HEK293 (cell line): ENCODE data around the gene OPCML.

Source experiments
- CTCF ChIA-PET: fragments of 350-600 bp; formaldehyde crosslinking; extraction: SDS; loops from one replicate; lab custom pipeline; 2021; ENCODE audit warnings: antibody characterized with exemption; lab: Yijun Ruan, JAX
- POLR2A ChIA-PET: fragments of 300-600 bp; formaldehyde crosslinking; extraction: SDS; loops from one replicate; lab custom pipeline; 2020; ENCODE audit warnings: antibody characterized with exemption, inconsistent platforms; lab: Yijun Ruan, JAX
- H3K27ac ChIP-seq: fragments of 200-500 bp; sonication (Bioruptor generic); 2 replicates; pipeline ENCODE4 v1.5.1; 2014; ENCODE audit warnings: low read depth, low read length, control low read depth, inconsistent platforms; ENCODE audit errors: extremely low read depth
- H3K36me3 ChIP-seq, 2 experiments: fragments of 200-500 bp in 1 of 2; sonication (Bioruptor generic) in 1 of 2; 1 replicate in 1 of 2; 2 replicates in 1 of 2; pipeline ENCODE4 v1.5.1; 2014 to 2017; ENCODE audit warnings: inconsistent platforms in 2 of 2, low read length in 2 of 2; ENCODE audit not compliant: control insufficient read depth in 2 of 2, insufficient read depth in 1 of 2
- H3K4me1 ChIP-seq: fragments of 200-500 bp; sonication (Bioruptor generic); 2 replicates; pipeline ENCODE4 v1.5.1; 2014; ENCODE audit warnings: mild to moderate bottlenecking, low read length, inconsistent platforms; ENCODE audit not compliant: control insufficient read depth, insufficient read depth
- H3K4me3 ChIP-seq: 2 replicates; pipeline ENCODE4 v1.5.1; 2011; ENCODE audit warnings: low read depth, mild to moderate bottlenecking, control low read depth, low read length, moderate library complexity
- H3K9me3 ChIP-seq: fragments of 200-500 bp; sonication (Bioruptor generic); 2 replicates; pipeline ENCODE4 v1.5.1; 2014; ENCODE audit warnings: low read depth, low read length, inconsistent platforms; ENCODE audit not compliant: control insufficient read depth, insufficient read depth
- KLF9 ChIP-seq: fragments of 450-650 bp; formaldehyde crosslinking; IDR thresholded peaks from 2 replicates; pipeline ENCODE4 v1.5.1; 2016; ENCODE audit warnings: missing biosample characterization, missing genetic modification characterization, low read depth
- PRDM1 ChIP-seq: fragments of 450-650 bp; formaldehyde crosslinking; IDR thresholded peaks from 2 replicates; pipeline ENCODE4; 2016; ENCODE audit warnings: missing biosample characterization, missing genetic modification characterization
- SALL2 ChIP-seq: fragments of 450-650 bp; formaldehyde crosslinking; IDR thresholded peaks from 2 replicates; pipeline ENCODE4 v1.5.0; 2017; ENCODE audit warnings: missing biosample characterization, mild to moderate bottlenecking, missing genetic modification characterization, borderline replicate concordance
- SCRT1 ChIP-seq: fragments of 450-650 bp; formaldehyde crosslinking; IDR thresholded peaks from 2 replicates; pipeline ENCODE4 v1.5.1; 2016; ENCODE audit warnings: missing biosample characterization, missing genetic modification characterization, borderline replicate concordance
- SP2 ChIP-seq: fragments of 450-650 bp; formaldehyde crosslinking; IDR thresholded peaks from 2 replicates; pipeline ENCODE4 v1.5.1; 2016; ENCODE audit warnings: missing biosample characterization, missing genetic modification characterization
- SP3 ChIP-seq: fragments of 450-650 bp; formaldehyde crosslinking; IDR thresholded peaks from 2 replicates; pipeline ENCODE4 v1.5.1; 2016; ENCODE audit warnings: missing biosample characterization, missing genetic modification characterization
- ZBTB8A ChIP-seq: fragments of 450-650 bp; formaldehyde crosslinking; IDR thresholded peaks from 2 replicates; pipeline ENCODE4 v1.5.1; 2016; ENCODE audit warnings: missing biosample characterization, missing genetic modification characterization
- ZNF174 ChIP-seq: fragments of 450-650 bp; formaldehyde crosslinking; IDR thresholded peaks from 2 replicates; pipeline ENCODE4 v1.5.0; 2017; ENCODE audit warnings: missing biosample characterization, mild to moderate bottlenecking, missing genetic modification characterization
- ZNF214 ChIP-seq: fragments of 450-650 bp; formaldehyde crosslinking; IDR thresholded peaks from 2 replicates; pipeline ENCODE4 v1.5.1; 2017; ENCODE audit warnings: missing biosample characterization, mild to moderate bottlenecking, missing genetic modification characterization, borderline replicate concordance
- ZNF23 ChIP-seq: fragments of 450-650 bp; formaldehyde crosslinking; IDR thresholded peaks from 2 replicates; pipeline ENCODE4 v1.5.1; 2016; ENCODE audit warnings: missing biosample characterization, missing genetic modification characterization, borderline replicate concordance
- ZNF311 ChIP-seq: fragments of 450-650 bp; formaldehyde crosslinking; IDR thresholded peaks from 2 replicates; pipeline ENCODE4 v1.5.1; 2017; ENCODE audit warnings: missing biosample characterization, missing genetic modification characterization, borderline replicate concordance
- ZNF350 ChIP-seq: fragments of 450-650 bp; formaldehyde crosslinking; IDR thresholded peaks from 2 replicates; pipeline ENCODE4 v1.5.0; 2017; ENCODE audit warnings: missing biosample characterization, mild to moderate bottlenecking, missing genetic modification characterization
- ZNF664 ChIP-seq: fragments of 450-650 bp; formaldehyde crosslinking; IDR thresholded peaks from 2 replicates; pipeline ENCODE4 v1.5.1; 2016; ENCODE audit warnings: missing biosample characterization, missing genetic modification characterization
- ZNF792 ChIP-seq: fragments of 450-650 bp; formaldehyde crosslinking; IDR thresholded peaks from 2 replicates; pipeline ENCODE4 v1.5.1; 2016; ENCODE audit warnings: missing biosample characterization, missing genetic modification characterization
- TF ChIP-seq, protein P1 (sequence below): fragments of 450-650 bp; formaldehyde crosslinking; IDR thresholded peaks from 2 replicates; pipeline ENCODE4 v1.5.1; 2017; ENCODE audit warnings: missing biosample characterization, mild to moderate bottlenecking, missing genetic modification characterization, moderate library complexity
- TF ChIP-seq, protein P2 (sequence below): fragments of 450-650 bp; formaldehyde crosslinking; conservative IDR thresholded peaks from 2 replicates; pipeline ENCODE4 v1.5.1; 2016; ENCODE audit warnings: low read depth, missing biosample characterization, missing genetic modification characterization
- TF ChIP-seq, protein P3 (sequence below): fragments of 450-650 bp; formaldehyde crosslinking; IDR thresholded peaks from 2 replicates; pipeline ENCODE4 v1.5.1; 2016; ENCODE audit warnings: missing biosample characterization, missing genetic modification characterization
- TF ChIP-seq, protein P4 (sequence below): fragments of 450-650 bp; formaldehyde crosslinking; IDR thresholded peaks from 2 replicates; pipeline ENCODE4 v1.5.1; 2016; ENCODE audit warnings: missing biosample characterization, missing genetic modification characterization

Gene OPCML

DNA sequence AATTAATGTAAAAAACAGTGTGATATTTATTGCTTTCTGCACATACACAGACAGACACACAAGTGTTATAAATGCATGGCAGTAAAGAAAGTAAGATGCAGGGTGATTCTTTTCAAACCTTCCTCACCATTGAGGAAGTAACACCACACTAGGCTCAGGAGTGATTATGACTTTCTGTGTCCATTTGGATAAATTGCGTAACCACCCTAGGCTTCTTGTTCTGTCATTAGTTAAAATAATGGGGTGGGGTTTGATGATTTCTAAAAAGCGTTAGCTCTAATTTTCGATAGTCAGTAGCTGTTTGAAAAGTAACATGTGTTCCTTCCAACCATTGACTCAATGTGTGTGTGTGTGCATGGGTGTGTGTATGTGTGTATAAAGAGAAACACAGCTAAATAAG is 1081.7 kb downstream of the OPCML start:
- TF ChIP-seq, protein P1, sequence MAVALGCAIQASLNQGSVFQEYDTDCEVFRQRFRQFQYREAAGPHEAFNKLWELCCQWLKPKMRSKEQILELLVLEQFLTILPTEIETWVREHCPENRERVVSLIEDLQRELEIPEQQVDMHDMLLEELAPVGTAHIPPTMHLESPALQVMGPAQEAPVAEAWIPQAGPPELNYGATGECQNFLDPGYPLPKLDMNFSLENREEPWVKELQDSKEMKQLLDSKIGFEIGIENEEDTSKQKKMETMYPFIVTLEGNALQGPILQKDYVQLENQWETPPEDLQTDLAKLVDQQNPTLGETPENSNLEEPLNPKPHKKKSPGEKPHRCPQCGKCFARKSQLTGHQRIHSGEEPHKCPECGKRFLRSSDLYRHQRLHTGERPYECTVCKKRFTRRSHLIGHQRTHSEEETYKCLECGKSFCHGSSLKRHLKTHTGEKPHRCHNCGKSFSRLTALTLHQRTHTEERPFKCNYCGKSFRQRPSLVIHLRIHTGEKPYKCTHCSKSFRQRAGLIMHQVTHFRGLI (tag by site-specific recombination) = no peak
- TF ChIP-seq SP3 (tag by site-specific recombination) = no peak
- TF ChIP-seq SCRT1 = no peak
- Histone ChIP-seq H3K9me3 (no peaks in the 10 kb centered on the region), H3K4me1 (no peaks in the 10 kb centered on the region), H3K36me3 (no peaks in the 10 kb centered on the region), H3K27ac (no peak overlapping the region), H3K4me3 (no peak overlapping the region)
- CTCF ChIA-PET = interaction anchor here (0.6 kb wide), 2 partner anchors 138 to 1794 kb away, joined by 3 read pairs; no protein-coding TSS in a partner anchor
- POLR2A ChIA-PET = no interaction called here

DNA sequence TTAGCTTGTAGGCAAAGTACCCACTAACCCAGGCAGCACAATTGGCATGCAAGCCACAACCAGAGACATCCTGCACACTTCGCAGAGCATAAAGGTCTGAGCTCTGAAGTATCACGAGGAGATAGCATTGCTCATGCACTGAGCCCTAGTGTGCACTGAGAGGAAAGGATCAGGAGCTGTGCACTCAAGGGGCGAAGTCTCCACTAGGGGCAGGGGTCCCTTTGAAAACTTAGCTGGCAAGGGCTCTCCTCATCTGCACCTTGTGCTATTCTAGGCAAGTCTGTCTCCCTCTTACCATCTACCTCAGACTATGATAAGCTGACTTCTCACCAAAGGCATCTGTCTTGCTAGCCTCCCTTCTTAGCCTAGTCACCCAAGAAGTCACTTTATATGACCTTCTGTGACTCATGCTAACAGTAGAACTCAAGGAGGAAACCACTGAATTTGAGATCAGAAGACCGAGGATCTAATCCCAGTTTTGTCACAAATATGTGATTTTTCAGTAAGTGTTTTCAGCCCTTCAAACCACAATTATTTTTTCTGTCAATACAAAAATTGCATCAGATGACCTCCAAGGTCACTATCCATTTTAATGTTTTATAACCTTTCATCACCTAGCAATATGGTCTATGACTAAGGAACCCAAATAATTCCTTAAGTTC is 1083.8 kb downstream of the OPCML start:
- Histone ChIP-seq H3K4me3 (no peak overlapping the region), H3K27ac (no peak overlapping the region), H3K4me1 (no peaks in the 10 kb centered on the region), H3K9me3 (no peaks in the 10 kb centered on the region), H3K36me3 (no peaks in the 10 kb centered on the region)
- ChIA-PET CTCF (interaction anchor here (0.5 to 0.7 kb wide), 3 partner anchors 146 to 683 kb away, joined by 3 read pairs; no protein-coding TSS in a partner anchor), POLR2A (no interaction called here)
- TF ChIP-seq, protein P2, sequence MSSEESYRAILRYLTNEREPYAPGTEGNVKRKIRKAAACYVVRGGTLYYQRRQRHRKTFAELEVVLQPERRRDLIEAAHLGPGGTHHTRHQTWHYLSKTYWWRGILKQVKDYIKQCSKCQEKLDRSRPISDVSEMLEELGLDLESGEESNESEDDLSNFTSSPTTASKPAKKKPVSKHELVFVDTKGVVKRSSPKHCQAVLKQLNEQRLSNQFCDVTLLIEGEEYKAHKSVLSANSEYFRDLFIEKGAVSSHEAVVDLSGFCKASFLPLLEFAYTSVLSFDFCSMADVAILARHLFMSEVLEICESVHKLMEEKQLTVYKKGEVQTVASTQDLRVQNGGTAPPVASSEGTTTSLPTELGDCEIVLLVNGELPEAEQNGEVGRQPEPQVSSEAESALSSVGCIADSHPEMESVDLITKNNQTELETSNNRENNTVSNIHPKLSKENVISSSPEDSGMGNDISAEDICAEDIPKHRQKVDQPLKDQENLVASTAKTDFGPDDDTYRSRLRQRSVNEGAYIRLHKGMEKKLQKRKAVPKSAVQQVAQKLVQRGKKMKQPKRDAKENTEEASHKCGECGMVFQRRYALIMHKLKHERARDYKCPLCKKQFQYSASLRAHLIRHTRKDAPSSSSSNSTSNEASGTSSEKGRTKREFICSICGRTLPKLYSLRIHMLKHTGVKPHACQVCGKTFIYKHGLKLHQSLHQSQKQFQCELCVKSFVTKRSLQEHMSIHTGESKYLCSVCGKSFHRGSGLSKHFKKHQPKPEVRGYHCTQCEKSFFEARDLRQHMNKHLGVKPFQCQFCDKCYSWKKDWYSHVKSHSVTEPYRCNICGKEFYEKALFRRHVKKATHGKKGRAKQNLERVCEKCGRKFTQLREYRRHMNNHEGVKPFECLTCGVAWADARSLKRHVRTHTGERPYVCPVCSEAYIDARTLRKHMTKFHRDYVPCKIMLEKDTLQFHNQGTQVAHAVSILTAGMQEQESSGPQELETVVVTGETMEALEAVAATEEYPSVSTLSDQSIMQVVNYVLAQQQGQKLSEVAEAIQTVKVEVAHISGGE (tag by site-specific recombination) = no peak
- TF ChIP-seq, protein P3, sequence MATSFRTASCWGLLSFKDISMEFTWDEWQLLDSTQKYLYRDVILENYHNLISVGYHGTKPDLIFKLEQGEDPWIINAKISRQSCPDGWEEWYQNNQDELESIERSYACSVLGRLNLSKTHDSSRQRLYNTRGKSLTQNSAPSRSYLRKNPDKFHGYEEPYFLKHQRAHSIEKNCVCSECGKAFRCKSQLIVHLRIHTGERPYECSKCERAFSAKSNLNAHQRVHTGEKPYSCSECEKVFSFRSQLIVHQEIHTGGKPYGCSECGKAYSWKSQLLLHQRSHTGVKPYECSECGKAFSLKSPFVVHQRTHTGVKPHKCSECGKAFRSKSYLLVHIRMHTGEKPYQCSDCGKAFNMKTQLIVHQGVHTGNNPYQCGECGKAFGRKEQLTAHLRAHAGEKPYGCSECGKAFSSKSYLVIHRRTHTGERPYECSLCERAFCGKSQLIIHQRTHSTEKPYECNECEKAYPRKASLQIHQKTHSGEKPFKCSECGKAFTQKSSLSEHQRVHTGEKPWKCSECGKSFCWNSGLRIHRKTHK (tag by site-specific recombination) = no peak
- TF ChIP-seq SP3 (tag by site-specific recombination) (no peak), ZNF350 (tag by site-specific recombination) (no peak), PRDM1 (tag by site-specific recombination) (no peak), ZNF311 (tag by site-specific recombination) (no peak), ZNF664 (tag by site-specific recombination) (no peak), ZNF174 (no peak), SALL2 (tag by site-specific recombination) (no peak), KLF9 (tag by site-specific recombination) (no peak), ZNF792 (tag by site-specific recombination) (no peak), ZNF214 (tag by site-specific recombination) (no peak), ZNF23 (no peak), ZBTB8A (tag by site-specific recombination) (no peak), SP2 (tag by site-specific recombination) (no peak)
- TF ChIP-seq, protein P4, sequence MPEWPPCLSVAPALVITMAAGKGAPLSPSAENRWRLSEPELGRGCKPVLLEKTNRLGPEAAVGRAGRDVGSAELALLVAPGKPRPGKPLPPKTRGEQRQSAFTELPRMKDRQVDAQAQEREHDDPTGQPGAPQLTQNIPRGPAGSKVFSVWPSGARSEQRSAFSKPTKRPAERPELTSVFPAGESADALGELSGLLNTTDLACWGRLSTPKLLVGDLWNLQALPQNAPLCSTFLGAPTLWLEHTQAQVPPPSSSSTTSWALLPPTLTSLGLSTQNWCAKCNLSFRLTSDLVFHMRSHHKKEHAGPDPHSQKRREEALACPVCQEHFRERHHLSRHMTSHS (tag by site-specific recombination) = no peak
